Femur (tissue), 1 donor: Measurements from ENCODE around the gene BSDC1.

Source experiments
- DNase-seq: peaks from one replicate; pipeline ENCODE4 v3.0.0-alpha.2; 2017

BSDC1 gene

GRCh38 chr1:32393832-32394140 lies 455 bp downstream of the BSDC1 start:
- no peak for DNase-seq

- DNase-seq, result no peak
These were observed 1.1 kb downstream of the BSDC1 start for GRCh38 chr1:32393136-32393535.

DNA sequence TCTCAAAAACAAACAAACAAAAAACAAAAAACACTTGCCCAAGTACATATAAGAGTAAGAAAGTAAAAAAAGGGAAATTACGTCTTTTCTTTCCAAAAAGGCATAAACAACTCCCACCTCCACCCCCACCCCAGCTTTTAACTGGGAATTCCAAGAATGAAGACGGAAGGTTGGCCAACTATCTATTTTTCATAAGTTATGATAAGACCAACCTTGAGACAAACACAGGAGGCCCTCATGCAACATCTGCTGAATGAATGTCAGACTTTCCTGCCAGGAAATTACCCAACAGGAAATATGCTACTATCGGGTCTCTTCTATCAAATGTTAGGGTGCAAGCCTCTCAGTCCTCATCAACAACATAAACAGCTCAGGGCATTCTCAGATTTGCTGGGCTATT lies 1.9 kb downstream of the BSDC1 start:
- DNase-seq, result no peak

- DNase-seq, result no peak
These were observed 3.1 kb downstream of the BSDC1 start for GRCh38 chr1:32390904-32391870.

- no peak for DNase-seq
These were observed 5.6 kb downstream of the BSDC1 start for GRCh38 chr1:32388641-32389040.

- DNase-seq, result no peak
These were observed 7.4 kb downstream of the BSDC1 start for GRCh38 chr1:32386676-32387392.

GRCh38 chr1:32380057-32380456 lies 14.2 kb downstream of the BSDC1 start:
- no peak for DNase-seq

DNA sequence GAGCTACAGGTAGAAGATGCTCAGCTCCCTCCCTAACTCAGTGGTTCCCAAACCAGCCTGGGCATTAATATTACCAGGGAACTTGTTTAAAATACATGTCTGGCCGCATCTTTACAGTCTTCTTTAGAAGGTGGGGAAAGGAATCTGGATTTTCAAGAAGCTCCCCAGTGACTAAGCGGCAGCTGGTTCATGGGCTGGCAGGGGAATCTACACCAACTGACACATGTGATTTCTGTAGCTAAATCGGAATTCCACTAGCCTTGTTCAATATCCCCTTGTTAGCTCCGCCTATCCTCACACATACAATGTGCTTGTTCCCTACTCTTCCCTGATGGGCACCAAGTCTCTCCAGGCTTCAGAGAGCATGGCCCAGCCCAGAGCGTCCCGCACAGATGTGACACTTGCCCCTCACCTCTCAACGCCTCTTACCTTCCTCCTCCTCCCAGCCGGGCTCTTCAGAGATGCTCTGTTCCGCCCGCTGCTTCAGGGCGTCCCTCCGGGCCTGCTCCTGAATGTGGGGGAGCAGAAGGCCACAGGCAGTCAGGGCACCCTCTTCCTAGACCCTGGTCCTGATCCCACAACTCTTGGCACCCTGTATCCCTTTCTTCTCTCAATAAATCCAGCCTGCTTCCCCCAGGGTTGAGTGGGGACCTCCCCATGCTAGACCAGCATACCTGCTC lies 16.6 kb downstream of the BSDC1 start:
- DNase-seq, result no peak

DNA sequence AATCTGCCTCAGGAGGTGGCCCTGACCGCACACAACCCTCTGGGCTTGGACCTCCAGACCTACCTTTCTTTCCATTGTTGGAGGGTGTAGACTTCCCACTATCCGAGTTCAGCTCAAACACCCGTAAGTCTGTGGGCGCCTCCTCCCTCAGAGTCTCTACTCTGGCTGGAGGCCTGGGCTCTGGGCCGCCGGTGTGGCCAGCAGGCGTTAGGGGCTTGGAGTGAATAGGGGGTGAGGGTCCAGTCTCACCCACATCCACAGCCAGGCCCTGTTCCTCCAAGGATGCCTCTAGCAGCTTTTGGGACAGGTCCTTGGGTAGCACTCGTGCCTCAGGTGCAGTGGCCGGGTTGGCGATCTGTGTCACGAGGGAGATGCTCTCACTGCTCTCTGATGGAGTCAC lies 18.0 kb downstream of the BSDC1 start:
- DNase-seq, result no peak

DNA sequence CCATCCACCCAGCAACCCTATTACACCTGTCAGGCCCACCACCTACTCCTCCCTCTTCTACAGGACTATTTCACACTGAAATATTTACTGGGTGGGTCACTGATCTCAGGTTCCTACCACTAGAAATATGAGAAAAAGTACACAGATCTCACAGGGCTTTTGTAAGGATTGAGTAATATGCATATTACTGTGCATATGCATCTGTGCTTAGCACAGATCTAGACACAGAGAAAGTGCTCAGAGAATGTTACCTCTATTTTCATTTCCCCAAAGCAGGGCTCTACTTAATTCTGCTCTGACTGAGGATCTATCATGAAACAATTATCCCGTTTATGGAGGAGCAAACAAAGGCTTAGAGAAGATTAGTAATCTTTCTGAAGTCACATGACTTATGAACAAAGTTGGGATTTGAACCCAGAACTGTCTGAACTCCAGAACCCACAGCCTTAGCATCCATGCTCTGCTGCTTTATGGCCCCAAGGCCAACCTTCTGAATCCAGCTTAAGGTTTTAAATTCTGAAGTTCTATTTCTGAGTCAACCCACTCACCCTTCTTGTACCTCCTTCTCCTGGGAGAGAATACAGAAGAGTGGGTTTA lies 20.1 kb downstream of the BSDC1 start:
- DNase-seq, result no peak

GRCh38 chr1:32372149-32372756 lies 22.0 kb downstream of the BSDC1 start:
- no peak for DNase-seq

- no peak for DNase-seq
These were observed 26.2 kb downstream of the BSDC1 start for GRCh38 chr1:32367912-32368635.

DNA sequence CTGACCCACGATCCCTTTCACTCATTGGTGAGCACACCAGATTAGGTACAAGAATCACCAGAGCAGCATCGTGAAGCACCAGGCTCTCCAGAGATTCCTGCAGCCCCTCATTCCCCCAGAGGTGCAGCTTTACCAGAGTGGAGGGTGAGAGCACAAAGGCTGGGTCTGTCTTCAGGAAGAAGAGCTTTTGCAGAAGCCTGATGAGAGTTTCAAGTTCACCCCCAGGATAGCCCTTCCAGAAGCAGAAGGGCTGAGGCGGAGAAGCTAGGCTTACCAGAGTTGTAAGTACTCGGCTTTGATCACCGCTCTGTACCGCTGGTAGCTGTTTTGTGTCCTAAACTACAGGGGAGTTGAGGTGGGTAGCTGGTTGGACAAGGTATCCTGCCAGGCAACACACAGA lies 28.8 kb downstream of the BSDC1 start:
- DNase-seq, result no peak

GRCh38 chr1:32364836-32365235 lies 29.4 kb downstream of the BSDC1 start:
- DNase-seq, result no peak

- no peak for DNase-seq
These were observed 30.5 kb downstream of the BSDC1 start for GRCh38 chr1:32363713-32364112.

DNA sequence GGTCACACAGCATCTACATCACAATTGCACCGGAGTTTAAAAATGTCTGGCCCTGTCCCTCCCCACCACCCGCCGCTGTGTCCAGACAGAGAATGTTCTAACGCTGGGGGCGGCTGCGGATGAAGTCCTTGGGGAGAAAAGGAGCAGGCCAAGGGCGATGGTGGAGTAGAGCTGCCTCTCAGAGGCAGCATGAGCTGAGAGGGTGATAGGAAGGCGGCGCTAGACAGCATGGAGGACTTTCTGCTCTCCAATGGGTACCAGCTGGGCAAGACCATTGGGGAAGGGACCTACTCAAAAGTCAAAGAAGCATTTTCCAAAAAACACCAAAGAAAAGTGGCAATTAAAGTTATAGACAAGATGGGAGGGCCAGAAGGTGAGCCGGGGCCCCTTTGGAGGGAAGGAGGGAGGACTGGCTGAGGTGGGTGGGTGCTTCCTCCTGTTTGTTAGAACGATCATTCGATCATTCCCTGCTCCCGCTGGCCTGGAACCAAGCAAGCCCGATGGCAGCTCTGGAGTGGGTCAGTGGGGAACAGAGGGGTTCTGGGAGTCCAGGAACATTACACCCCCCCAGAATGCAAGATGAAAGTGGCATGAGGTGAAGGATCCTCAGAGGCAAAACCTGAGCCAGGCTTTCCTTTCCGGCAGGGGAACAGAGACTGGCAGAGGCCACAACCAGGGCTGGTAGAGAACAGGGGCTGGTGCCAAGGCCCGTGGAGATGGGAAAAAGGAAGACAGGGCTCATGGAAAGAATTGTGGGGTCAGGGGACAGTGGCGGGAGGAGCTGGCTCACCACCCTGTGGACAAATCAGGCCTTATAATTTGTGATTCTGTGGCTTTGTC lies 31.5 kb downstream of the BSDC1 start, which contains the start of the genes FAM229A and TSSK3:
Gene FAM229A, minus strand, starts transcription at position 12 of the 840 bp plus-strand sequence. CDS start 394 bp downstream, outside the sequence.
Gene TSSK3, plus strand, starts transcription at position 66 of the 840 bp plus-strand sequence. Its CDS starts 163 bp downstream, at position 229.
- DNase-seq, result no peak

DNA sequence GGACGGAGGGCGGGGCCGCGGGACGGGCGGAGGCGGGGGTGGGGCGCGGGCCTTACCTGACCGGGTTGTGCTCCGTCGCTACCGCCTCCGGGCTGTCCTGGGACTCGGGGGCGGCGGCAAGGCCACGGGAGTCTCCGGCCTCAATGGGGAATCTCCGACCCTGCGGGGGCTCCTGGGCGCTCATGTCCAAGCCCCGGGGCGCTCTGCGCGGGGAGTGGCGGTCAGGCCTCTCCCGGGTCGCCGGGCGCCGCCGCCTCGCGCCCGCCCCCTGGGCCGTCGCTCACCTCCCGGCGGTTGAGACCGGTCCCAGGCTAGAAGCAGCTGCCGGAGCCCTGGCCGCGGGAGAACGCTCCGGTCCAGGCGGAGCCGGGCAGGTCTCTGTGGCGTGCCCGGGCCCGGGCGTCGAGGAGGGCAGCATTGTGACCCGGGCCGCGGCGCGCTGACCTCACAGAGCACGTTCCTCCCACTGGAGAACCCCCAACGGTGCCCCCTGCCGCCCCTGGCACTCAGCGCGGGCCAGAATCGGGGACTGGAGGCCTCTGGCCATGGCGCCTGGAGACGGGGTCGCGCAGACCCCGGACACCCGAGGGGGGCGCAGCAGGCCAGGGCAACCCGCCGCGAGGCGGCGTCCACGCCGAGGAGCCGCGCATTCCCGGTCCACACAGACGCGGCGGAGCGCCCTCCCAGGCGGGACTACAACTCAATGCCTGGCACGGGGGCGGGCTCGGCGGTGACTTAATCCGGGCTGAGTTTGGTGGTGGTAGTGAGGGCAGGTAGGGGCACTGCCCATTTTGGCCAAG lies 32.4 kb downstream of the BSDC1 start:
- peak; percentile 75 for DNase-seq

DNA sequence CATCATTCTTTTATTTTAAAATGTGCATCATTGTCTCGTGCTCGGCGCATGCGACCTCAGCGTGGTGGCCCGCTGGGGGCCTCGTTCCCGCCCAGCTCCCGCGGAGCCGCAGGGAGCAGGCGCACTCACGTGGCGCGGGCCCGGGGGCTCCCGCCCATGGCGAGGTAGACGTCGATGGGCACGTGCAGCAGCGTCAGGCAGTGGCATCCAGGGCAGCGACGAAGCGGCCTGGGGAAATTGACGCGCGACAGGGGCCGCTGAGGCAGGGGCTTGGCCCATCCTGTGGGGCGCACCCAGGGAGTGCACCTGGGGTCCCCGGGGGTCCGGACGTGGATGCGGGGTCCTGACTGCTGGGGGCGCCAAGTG lies 33.0 kb downstream of the BSDC1 start:
- no peak for DNase-seq

DNA sequence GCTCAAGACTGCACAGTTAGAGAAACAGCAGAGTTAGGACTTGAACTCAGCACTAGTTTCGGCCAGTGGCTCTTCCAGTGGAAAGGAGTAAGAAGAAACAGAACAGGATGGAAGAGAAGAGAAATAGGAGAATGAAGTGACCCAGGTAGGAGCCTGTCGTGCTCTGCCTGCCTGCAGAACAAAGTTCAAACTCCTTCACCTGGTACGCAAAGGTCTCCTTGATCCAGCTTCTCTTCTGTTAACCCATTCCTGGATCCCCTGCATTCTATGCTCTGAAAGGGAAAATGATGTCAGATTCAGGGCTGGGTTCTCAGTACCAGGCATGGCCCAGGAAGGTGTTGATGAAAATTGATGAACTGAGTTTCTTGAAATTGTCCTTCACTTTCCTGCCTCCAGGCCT lies 35.8 kb downstream of the BSDC1 start:
- DNase-seq, result no peak

DNA sequence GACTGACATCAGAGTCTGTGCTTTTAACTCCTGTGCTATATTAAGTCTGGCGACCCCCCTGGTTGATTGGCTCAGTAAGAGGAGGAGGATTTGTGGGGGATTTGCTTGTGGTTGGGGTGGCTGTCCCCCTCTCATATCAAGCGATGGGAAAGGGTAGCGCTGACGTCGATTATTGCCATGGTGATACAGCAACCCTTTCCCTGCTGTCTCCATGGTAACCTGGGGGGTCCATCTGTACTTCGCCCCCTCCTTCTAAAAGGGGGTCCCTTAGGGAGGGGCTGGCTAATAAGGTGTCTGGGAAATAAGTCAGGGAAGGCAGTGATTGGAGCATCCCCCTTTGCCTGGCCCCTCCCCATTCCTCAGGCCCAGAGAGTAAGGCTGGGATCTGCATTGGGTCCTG lies 36.6 kb downstream of the BSDC1 start:
- DNase-seq, result no peak
